HG02885 (cell line): ENCODE measurements around the gene LDHD.

ENCODE experiments used
- ATAC-seq: cut with Tn5 transposase; IDR thresholded peaks from one replicate; pipeline ENCODE4 v1.9.1; 2021; ENCODE audit warnings: mild to moderate bottlenecking; ENCODE audit not compliant: unreplicated experiment, poor library complexity

The LDHD gene

GRCh38 chr16:75114946-75115825 lies 1.4 kb downstream of the LDHD start:
- no peak for ATAC-seq

DNA sequence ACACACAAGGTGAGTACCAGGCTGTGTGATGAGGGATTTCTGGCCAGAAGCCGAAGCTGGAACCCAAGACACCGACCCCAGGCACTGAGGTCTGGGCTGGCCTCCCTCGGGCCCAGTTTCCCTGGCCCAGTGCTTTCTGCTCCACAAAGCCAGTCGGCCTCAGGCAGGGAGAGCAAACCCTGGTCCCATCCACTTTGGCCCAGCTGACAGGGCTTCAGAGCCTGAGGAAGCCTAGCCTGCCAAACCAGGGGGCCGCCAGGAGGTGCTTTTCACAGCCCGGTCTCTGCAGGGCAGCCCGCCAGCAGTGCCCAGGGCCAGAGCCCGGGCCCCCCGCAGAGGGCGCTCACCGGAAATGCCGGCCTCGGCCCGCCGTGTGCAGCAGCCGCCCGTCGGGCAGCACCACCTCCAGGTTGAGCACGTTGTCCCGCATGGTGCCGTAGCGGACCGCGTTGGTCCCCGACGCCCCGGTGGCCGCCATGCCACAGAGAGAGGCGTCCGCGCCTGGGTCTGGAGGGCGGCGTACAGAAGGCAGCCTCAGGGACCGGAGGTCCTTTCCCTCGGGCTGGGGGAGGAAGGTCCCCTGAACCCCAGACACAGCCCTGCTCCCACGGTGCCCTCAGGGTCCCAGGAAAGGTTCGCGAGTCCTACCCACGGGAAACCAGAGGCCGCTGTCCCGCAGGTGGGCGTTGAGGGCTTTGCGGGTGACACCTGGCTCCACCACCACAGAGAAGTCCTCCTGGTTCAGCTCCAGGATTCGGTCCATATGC lies 2.2 kb downstream of the LDHD start:
- no peak for ATAC-seq

GRCh38 chr16:75113541-75114121 lies 2.9 kb downstream of the LDHD start:
- ATAC-seq = no peak

DNA sequence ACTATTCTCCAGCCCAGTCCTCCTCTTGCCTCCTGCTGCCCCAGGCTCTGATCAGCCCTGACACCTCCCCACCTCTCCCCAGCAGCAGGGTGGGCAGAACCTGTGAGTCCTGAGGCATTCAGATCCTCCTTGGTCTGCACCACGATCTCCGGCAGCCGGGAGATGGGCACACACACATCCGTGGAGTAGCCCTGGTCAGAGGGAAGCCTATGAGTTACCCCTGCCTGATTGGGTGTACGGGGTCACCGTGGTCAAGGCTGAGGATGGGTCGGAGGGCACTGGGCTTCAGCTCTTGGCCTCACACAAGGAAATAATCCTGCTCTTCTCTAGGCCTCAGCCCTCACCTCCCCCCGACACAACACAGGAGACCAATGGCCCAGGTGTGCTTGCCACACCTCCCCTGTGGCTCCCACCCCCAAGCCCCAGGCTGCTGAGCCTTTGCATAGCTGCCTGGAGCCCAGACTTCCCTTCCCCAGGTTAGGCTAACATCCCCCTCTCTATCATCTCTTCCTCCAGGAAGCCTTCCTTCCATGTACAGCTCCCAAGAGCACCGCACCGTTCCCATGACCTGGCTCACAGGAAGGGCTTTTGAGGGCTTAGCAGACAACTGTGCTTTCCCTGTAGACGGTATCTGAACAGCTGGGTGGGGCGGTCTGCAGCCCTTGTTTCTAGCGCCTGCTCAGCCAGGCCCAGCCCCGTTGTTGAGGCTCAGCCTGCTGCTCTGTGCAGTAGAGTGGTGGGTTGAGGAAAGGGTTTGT lies 3.7 kb downstream of the LDHD start:
- no peak for ATAC-seq

- no peak for ATAC-seq
Observed at GRCh38 chr16:75111961-75112733, 4.4 kb downstream of the LDHD start.

GRCh38 chr16:75111514-75111940 lies 5.1 kb downstream of the LDHD start:
- ATAC-seq = no peak

DNA sequence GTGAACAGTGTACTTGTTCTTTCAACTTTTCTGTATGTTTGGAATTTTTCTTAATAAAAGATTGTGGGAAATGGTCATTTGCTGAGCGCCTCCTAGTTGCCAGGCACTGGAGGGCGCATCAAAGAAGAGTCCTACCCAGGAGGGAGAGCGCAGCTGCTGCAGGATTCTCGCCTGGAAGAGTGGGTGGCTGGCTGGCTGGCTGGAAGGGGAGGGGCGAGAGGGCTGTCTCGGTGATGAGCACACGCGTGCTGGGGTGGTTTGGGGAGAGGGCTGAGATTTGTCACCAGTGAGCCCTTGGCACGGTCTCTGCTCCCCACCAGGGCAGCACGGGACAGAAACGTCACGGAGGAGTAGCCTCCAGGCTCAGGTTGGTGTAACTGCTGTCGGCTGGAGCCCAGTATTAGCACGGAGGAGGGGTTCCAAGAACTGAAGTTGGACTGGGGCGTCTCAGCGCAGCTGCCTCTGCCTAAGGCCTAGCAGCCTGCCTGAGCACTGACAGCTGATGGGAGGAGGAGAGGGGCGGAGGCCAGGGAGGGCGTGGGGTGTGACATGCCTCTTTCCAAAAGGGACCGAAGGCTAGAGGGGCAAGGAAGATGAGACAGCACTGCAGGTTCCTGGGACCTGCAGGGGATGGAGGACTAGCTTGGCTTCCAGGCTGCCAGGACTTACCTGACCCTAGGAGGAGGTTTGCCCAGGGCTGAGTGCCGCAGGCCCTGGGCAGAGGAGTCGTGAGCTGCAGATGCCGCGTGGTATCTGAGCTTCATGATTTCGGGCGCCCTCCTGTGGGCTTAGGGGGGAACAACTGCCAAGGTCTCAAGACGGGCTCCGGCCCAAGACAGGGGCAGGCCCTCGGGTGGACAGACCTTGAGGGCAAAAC lies 5.7 kb downstream of the LDHD start:
- ATAC-seq = peak; percentile 82

DNA sequence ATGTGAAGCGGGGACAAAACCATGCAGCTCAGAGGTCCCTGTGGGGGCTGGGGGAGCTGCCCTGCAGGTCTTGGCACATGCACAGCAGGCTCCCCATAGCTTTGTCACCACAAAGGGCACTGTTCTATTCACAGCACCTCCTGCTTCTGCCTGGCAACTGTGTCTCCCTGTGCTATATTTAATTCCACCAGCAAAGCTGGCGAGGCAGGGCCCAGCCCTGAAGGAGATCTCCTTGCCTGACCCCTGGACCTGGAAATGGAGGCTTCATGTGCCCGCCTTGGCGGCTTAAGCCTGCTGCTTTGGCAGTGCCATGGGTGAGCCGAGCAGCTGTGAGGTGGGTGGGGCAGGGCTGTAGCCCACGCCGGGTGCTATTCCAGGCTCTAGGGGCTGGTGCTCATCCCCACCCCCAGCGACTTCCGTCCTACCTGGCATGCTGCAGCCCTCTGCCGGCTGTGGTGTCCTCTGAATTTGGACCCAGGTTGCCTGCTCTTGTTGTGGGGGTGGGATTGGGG lies 6.8 kb downstream of the LDHD start:
- no peak for ATAC-seq

- no peak for ATAC-seq
Observed at GRCh38 chr16:75108792-75109731, 7.5 kb downstream of the LDHD start.

GRCh38 chr16:75107505-75107904 lies 9.1 kb downstream of the LDHD start:
- ATAC-seq = no peak

DNA sequence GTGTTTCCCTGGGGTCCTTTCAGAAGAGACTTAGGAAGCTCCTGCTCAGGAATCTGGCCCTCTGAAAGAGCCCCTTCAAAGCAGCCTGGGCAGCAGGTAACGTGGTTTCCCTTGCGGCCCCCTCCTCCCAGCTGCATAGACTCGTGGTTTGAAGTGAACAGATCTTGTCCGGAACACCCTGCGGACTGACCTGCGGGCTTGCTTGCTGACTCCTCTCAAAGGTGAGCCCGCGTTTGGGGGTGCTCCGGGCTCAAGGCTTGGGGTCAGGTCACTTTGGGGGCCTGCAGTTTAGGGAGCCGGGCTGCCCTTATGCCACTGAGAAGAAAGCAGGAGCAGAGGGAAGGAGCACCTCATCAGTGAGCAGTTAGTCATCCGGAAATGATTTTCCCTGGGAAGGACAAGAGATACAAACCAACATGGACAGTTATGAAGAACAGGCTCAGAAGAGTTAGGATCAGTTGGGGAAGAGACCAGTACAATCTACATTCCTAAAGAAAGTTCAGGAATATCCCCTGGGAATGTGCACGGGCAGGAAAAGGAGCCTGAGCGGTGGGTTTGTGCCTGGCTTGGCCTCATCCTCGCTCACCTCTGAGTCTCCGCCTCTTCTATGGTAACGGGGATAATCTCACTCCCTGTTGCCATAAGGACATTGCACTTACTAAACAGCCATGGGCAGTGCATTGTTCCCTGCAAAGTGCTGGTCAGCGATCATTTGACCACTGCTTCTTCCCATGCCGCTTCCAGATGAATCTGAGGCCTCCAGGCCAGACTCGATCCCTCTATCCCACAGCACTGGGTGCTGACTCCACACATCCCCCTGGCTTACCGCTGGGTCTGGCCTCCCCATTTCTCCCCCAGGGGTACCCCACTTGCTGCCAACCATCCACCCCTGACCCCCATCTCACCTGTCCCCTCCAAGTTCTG lies 10.0 kb downstream of the LDHD start:
- ATAC-seq = no peak

DNA sequence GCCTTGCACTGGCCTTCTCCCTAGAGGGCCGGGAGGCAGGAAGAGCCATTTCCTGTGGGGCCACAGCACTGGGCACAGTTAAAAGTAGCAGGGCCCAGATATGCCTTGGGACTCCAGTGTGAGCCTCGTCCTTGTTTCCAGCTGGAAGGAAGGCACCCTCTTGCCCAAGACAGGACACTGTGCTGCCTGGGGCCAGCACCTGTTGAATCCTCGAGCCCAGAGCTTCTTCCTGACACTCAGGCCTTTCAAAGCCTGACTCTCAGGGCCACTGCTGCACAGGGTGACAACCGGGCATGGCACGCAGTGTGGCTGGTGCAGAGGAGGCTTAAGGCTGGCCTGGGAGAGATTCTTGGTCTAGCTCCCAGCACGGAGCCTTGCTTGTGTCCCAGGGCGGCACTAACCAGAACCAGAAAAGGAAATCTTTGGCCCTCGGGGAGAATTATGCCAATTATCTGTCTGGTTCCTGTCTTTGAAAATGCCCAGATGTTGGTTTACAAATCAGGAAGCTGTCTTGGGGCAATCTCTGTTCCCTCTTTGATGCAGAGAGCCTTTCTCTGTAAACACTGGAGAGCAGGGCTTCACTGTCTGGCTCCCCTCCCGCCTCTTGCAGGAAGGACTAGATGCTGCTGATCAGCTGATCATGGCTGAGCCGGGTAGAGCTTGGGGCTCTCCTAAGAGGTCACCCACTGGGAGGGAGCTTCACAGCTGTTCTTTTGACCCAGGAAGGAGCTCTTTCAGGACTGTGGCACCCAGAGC lies 11.1 kb downstream of the LDHD start:
- no peak for ATAC-seq

- ATAC-seq = no peak
Observed at GRCh38 chr16:75104836-75105235, 11.7 kb downstream of the LDHD start.

DNA sequence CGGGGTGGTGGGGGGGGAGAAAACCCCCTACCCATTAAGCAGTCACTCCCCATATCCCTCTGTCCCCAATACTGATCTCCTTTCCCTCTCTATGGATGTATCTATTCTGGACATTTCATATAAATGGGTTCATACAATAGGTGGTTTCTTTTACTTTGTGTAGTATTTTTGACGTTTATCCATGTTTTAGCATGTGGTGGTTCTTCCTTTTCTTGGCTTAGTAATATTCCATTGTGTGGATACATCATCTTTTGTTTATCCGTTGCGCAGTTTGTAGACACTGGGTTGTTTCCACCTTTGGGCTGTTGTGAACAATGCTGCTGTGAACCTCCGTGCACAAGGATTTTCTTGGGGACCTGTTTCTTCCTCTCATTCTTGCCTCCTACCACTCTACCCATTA lies 12.6 kb downstream of the LDHD start:
- ATAC-seq = no peak

DNA sequence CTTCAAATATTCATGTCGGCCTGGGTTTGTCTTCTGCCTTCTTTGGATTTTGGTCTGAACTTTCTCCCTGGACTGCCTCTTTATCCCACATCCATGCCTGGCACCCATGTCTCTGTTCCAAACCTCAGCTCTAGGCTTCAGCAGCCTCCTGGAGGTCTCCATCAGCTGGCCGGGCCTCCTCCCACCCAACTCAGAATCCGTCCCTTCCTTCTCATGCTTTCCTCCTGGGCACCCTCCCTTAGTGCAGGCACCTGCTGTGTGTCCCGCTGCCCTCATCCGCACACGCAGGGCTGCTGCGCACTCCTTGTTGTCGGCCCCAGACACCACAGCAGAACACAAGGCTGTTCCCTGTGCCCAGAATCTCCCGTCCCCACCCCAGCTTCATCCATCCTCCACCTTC lies 14.0 kb downstream of the LDHD start:
- no peak for ATAC-seq

- no peak for ATAC-seq
Observed at GRCh38 chr16:75101635-75102034, 14.9 kb downstream of the LDHD start.
